ENCODE measurements around the gene ACAA1. TPM values are rescaled to one million over a fixed set of nuclear protein-coding genes. Genes with fewer than 3 reads are reported as not detected.

The ACAA1 gene
- total and polyA plus RNA-seq, 9 of the 15 experiments (the other 6 are each of a cell fraction or from before 2014, with no cell fraction given) = 4.0 to 88.9 (median 57.2) TPM

DNA sequence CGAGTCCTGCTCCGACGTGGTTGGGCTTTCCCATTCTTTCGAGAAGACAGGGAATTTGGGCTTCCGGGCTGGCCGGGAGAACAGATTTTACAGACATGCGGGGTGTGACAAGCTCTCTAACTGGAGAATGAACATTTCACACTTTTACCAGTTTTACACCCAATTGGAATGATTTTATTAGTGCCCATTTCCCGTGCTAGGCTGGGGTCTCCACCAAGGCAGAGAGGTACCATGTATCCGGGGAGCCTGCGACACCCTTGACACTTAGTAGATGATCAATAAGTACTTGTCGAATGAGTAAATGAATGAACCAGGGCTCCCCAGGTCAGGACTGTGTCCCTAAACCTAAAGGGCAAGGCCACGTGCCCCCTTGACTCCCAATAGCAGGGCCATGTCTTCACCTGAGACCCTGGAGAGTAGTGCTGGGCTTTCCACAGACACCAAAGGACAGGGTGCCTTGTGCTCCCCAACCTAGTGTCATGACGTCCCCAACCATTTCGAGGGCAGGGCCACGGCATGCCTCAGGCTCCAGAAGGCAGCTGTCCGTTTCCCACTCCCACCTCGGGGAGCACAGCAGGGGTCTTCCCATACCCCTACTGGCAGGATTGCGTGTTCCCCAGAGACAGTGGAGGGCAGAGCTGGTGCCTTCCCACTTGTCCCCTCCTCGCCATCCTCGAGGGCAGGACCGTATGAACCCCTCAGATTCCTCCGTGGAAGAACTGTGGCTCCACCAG lies 855 bp upstream of the ACAA1 start (continued):
- TF ChIP-seq MAZ (CRISPR knock-in tag; conservative IDR thresholded peaks at IDR 0.05 in 1 of 2, IDR thresholded peaks at IDR 0.05 in 1 of 2) (no peak), ZNF444 (CRISPR knock-in tag; IDR thresholded peaks at IDR 0.05) (no peak), GABPA (tag; conservative IDR thresholded peaks at IDR 0.05; ENCODE audit: low read depth) (peak; percentile 77; the same call in 1 of the 2 replicates), NCOA2 (IDR thresholded peaks at IDR 0.05; ENCODE audit: partially characterized antibody in 2 of 2) (no peak), ETV5 (CRISPR knock-in tag; IDR thresholded peaks at IDR 0.05; ENCODE audit: low read depth) (no peak), CTBP1 (IDR thresholded peaks at IDR 0.05; ENCODE audit: borderline replicate concordance) (no peak), HNRNPUL1 (IDR thresholded peaks at IDR 0.05; ENCODE audit: low read length) (no peak), PML (IDR thresholded peaks at IDR 0.05; ENCODE audit: low read length) (no peak), ZNF282 (CRISPR knock-in tag; IDR thresholded peaks at IDR 0.05) (no peak), RAD51 (IDR thresholded peaks at IDR 0.05; ENCODE audit: borderline replicate concordance, low read depth) (peak; percentile 35; the same call in 1 of the 2 replicates)
- TF ChIP-seq, protein P1, sequence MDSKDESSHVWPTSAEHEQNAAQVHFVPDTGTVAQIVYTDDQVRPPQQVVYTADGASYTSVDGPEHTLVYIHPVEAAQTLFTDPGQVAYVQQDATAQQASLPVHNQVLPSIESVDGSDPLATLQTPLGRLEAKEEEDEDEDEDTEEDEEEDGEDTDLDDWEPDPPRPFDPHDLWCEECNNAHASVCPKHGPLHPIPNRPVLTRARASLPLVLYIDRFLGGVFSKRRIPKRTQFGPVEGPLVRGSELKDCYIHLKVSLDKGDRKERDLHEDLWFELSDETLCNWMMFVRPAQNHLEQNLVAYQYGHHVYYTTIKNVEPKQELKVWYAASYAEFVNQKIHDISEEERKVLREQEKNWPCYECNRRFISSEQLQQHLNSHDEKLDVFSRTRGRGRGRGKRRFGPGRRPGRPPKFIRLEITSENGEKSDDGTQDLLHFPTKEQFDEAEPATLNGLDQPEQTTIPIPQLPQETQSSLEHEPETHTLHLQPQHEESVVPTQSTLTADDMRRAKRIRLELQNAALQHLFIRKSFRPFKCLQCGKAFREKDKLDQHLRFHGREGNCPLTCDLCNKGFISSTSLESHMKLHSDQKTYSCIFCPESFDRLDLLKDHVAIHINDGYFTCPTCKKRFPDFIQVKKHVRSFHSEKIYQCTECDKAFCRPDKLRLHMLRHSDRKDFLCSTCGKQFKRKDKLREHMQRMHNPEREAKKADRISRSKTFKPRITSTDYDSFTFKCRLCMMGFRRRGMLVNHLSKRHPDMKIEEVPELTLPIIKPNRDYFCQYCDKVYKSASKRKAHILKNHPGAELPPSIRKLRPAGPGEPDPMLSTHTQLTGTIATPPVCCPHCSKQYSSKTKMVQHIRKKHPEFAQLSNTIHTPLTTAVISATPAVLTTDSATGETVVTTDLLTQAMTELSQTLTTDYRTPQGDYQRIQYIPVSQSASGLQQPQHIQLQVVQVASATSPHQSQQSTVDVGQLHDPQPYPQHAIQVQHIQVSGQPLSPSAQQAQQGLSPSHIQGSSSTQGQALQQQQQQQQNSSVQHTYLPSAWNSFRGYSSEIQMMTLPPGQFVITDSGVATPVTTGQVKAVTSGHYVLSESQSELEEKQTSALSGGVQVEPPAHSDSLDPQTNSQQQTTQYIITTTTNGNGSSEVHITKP (IDR thresholded peaks at IDR 0.05; ENCODE audit: partially characterized antibody) = peak; percentile 74
- TF ChIP-seq, protein P2, sequence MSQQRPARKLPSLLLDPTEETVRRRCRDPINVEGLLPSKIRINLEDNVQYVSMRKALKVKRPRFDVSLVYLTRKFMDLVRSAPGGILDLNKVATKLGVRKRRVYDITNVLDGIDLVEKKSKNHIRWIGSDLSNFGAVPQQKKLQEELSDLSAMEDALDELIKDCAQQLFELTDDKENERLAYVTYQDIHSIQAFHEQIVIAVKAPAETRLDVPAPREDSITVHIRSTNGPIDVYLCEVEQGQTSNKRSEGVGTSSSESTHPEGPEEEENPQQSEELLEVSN (IDR thresholded peaks at IDR 0.05; ENCODE audit: borderline replicate concordance in 1 of 2, extremely low read depth in 1 of 2, insufficient read depth in 1 of 2, insufficient read length in 1 of 2, low read depth in 1 of 2, low read length in 1 of 2, poor library complexity in 1 of 2, severe bottlenecking in 1 of 2) = peak; percentile 46 to 64
- TF ChIP-seq, protein P3, sequence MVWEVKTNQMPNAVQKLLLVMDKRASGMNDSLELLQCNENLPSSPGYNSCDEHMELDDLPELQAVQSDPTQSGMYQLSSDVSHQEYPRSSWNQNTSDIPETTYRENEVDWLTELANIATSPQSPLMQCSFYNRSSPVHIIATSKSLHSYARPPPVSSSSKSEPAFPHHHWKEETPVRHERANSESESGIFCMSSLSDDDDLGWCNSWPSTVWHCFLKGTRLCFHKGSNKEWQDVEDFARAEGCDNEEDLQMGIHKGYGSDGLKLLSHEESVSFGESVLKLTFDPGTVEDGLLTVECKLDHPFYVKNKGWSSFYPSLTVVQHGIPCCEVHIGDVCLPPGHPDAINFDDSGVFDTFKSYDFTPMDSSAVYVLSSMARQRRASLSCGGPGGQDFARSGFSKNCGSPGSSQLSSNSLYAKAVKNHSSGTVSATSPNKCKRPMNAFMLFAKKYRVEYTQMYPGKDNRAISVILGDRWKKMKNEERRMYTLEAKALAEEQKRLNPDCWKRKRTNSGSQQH (CRISPR knock-in tag; IDR thresholded peaks at IDR 0.05) = 0 out of 2 replicates have a peak, but pooled peaks have one; percentile 0
- TF ChIP-seq, protein P4, sequence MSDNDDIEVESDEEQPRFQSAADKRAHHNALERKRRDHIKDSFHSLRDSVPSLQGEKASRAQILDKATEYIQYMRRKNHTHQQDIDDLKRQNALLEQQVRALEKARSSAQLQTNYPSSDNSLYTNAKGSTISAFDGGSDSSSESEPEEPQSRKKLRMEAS (CRISPR knock-in tag; IDR thresholded peaks at IDR 0.05) = 0 out of 2 replicates have a peak, but pooled peaks have one; percentile 9
- TF ChIP-seq, protein P5, sequence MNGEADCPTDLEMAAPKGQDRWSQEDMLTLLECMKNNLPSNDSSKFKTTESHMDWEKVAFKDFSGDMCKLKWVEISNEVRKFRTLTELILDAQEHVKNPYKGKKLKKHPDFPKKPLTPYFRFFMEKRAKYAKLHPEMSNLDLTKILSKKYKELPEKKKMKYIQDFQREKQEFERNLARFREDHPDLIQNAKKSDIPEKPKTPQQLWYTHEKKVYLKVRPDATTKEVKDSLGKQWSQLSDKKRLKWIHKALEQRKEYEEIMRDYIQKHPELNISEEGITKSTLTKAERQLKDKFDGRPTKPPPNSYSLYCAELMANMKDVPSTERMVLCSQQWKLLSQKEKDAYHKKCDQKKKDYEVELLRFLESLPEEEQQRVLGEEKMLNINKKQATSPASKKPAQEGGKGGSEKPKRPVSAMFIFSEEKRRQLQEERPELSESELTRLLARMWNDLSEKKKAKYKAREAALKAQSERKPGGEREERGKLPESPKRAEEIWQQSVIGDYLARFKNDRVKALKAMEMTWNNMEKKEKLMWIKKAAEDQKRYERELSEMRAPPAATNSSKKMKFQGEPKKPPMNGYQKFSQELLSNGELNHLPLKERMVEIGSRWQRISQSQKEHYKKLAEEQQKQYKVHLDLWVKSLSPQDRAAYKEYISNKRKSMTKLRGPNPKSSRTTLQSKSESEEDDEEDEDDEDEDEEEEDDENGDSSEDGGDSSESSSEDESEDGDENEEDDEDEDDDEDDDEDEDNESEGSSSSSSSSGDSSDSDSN (IDR thresholded peaks at IDR 0.05; ENCODE audit: borderline replicate concordance in 1 of 2, low read depth in 2 of 2, low read length in 2 of 2) = 0 out of 4 replicates have a peak, but pooled peaks of 1 of the 2 experiments have one; percentile 7
- TF ChIP-seq, protein P6, sequence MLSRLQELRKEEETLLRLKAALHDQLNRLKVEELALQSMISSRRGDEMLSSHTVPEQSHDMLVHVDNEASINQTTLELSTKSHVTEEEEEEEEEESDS (CRISPR knock-in tag; IDR thresholded peaks at IDR 0.05) = no peak

All from K562 (cell line).